Heart right ventricle (tissue), 16 donors: ENCODE measurements around the gene XPO6. TPM values are rescaled to one million over a fixed set of nuclear protein-coding genes. Genes with fewer than 3 reads are reported as not detected.
A peak's percentile ranks its signal among the peaks of the same experiment; 100 is the strongest.

Source experiments
- ATAC-seq, 8 donors: fragments of 200-7000 bp; cut with Tn5 transposase; one replicate each; pipeline ENCODE4 v1.9.1; 2020; ENCODE audit warnings: mild to moderate bottlenecking in 8 of 8, moderate library complexity in 8 of 8, moderate number of reproducible peaks in 1 of 8
- DNase-seq, 2 donors: peaks; one replicate each; pipeline ENCODE4 v3.0.0-alpha.2; 2020
- H3K27ac ChIP-seq, 10 donors: fragments of 200-600 bp; sonication (generic) in 2 of 10; one replicate each; pipeline versions ENCODE4 v1.5.0 to v1.8.0; 2020 to 2022; ENCODE audit warnings: mild to moderate bottlenecking in 3 of 10
- H3K27me3 ChIP-seq, 7 donors: fragments of 200-600 bp; one replicate each; pipeline ENCODE4 v1.8.0; 2021 to 2022; ENCODE audit warnings: mild to moderate bottlenecking in 2 of 7
- H3K36me3 ChIP-seq, 9 donors: fragments of 200-600 bp; sonication (generic) in 1 of 9; one replicate each; pipeline versions ENCODE4 v1.5.0 to v1.8.0; 2020 to 2022; ENCODE audit warnings: mild to moderate bottlenecking in 2 of 9
- H3K4me1 ChIP-seq, 9 donors: fragments of 200-600 bp; sonication (generic) in 1 of 9; one replicate each; pipeline versions ENCODE4 v1.5.0 to v1.8.0; 2020 to 2022; ENCODE audit warnings: mild to moderate bottlenecking in 4 of 9
- H3K4me3 ChIP-seq, 10 donors: fragments of 200-600 bp; sonication (generic) in 2 of 10; one replicate each; pipeline versions ENCODE4 v1.5.0 to v1.8.0; 2020 to 2022; ENCODE audit warnings: mild to moderate bottlenecking in 7 of 10, moderate library complexity in 2 of 10
- H3K9me3 ChIP-seq, 11 donors: fragments of 200-600 bp in 10 of 11; sonication (generic) in 2 of 11; one replicate each; pipeline versions ENCODE4 v1.5.0 to v1.8.0; 2013 to 2022; ENCODE audit warnings: mild to moderate bottlenecking in 2 of 11, control low read depth in 1 of 11, moderate library complexity in 1 of 11
- WGBS, 2 donors: extraction: QIAGEN DNeasy Blood & Tissue Kit; methylation state at CpG; one replicate each; pipeline ENCODE4 v1.1.7; 2013; ENCODE audit warnings: inconsistent platforms in 1 of 2; 5-methylcytosine and 5-hydroxymethylcytosine counted together
- intact Hi-C, 10 donors: fragments of 100-400 bp; cut with DNase I; formaldehyde crosslinking; loops; one replicate each; pipeline versions ENCODE4 v1.11.1 to v1.14.2; 2022
- polyA plus RNA-seq, 2 donors: library from polyadenylated mRNA; stranded (reverse); fragments of 200-250 nt; gene quantifications; one replicate each; pipeline ENCODE4 v1.2.3, GENCODE V29; 2013
- total RNA-seq, 10 donors: library from RNA; stranded (reverse); fragmentation: NEBNext Ultra II Directional in 3 of 10; extraction: Animal tissue kit (Norgen Biotek cat#: 25700) in 3 of 10; gene quantifications; one replicate each; pipeline versions ENCODE4 v1.2.1 to v1.2.4, GENCODE V29; 2021 to 2023
- TF ChIP-seq, protein P1 (sequence below), 9 donors: fragments of 200-600 bp; sonication (generic) in 2 of 9; IDR thresholded peaks; one replicate each; pipeline versions ENCODE4 v1.5.0 to v1.8.0; 2021 to 2022; ENCODE audit warnings: antibody characterized with exemption in 9 of 9, mild to moderate bottlenecking in 5 of 9, moderate library complexity in 1 of 9
- donor health status: Arrhythmogenic right ventricular cardiomyopathy.
- donor health status: ischemic (EF 13 %, LVEDD 7.1; RV severe dilation, severe dysfunction).
- donor health status: healthy with polysubstance abuse.
- donor health status: DM: no; HTN: yes; CAD: no.
- donor health status: DM: no; HTN: no; CAD: no.
- donor health status: ischemic (EF 25% LVEDD 6.9; RV normal size, moderate dysfunction).
- donor health status: ischemic (EF 25% LVEDD 5.7; RV mildly dilated, moderate dysfunction).
- donor health status: healthy.
- donor health status: DM: yes; HTN: yes; CAD: no.
- donor health status: Ischemic cardiomyopathy.
- donor health status: ischemic (EF 35%, LVEDD 5.7; RV mildly dilated, moderate dysfunction).
- donor health status: nonischemic (EF 11% LVEDD 7.7; RV severe dilation, severe dysfunction).
- donor health status: DM: yes; HTN: yes; CAD: no.
- donor health status: PGD.
- donor health status: ischemic (EF 29% LVEDD 5.4; RV normal size, mild dysfunction).
- donor health status: nonischemic (EF 23%, LVEDD 6.1; RV moderate dilation, normal function).

Gene XPO6
- total and polyA plus RNA-seq, 12 donors = 22.1 to 41.8 (median 29.3) TPM

DNA sequence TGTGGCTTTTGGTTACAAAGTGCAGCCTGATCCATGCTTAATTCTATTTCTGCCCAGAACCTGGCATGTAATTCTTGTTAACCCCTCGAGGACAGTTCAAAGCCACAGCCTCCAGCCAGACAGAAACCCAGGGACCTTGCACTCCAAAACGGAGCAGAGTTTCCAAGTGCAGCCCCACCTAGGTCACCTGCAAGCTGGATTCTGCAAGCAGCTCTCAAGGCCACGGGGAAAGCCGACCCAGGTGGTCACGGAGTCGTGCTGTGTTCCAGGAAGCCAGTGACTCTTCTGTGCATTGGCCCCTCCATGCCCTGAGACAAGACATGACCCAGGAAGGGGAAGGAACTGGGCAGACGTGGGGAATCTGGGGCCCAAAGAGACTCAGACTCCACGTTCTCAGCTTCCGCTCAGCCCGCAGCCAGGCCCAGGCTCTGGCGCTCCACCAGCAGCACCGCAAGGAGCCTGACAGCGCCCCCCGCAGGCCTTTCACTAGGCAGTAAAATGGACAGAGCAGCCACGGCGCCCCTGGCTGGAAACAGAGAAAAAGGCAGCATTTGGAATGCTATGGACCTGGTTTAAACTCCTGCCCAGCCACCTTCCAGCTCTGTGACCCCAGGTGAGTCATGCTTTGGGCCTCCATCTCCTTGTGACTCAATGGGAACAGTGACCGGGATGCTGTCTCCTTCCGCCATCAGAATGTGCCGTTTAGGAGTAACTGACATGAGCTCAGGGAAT lies 121.0 kb downstream of the XPO6 start:
- 74 to 77% methylated on average over 19 of the region's 19 CpGs for WGBS, 2 donors
- ATAC-seq = no peak

DNA sequence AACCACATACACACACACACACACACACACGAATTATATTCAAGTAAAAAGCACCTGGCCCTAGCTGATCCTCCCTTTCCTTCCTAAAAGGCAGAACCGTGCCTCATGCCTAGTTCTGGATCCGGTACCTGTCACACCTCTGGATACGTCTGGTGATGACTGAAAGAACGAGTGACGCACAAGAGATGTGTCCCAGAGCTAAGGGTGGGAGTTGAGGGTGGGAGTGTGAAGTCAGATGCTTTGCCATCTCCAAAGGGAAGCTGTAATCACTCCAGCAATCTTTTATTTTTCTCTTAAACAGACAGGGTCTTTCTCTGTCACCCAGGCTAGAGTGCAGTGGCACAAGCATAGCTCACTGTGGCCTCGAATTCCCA lies 121.8 kb downstream of the XPO6 start:
- Histone ChIP-seq H3K4me1 (no peaks in the 10 kb centered on the region), H3K27ac (no peak overlapping the region), H3K27me3 (peaks cover 0 to 4% (median 0%) of the 10 kb centered on the region in 7 donors), H3K4me3 (no peak overlapping the region), H3K36me3 (no peaks in the 10 kb centered on the region), H3K9me3 (no peaks in the 10 kb centered on the region)
- ATAC-seq (no peak), DNase-seq (no peak)
- TF ChIP-seq, protein P1, sequence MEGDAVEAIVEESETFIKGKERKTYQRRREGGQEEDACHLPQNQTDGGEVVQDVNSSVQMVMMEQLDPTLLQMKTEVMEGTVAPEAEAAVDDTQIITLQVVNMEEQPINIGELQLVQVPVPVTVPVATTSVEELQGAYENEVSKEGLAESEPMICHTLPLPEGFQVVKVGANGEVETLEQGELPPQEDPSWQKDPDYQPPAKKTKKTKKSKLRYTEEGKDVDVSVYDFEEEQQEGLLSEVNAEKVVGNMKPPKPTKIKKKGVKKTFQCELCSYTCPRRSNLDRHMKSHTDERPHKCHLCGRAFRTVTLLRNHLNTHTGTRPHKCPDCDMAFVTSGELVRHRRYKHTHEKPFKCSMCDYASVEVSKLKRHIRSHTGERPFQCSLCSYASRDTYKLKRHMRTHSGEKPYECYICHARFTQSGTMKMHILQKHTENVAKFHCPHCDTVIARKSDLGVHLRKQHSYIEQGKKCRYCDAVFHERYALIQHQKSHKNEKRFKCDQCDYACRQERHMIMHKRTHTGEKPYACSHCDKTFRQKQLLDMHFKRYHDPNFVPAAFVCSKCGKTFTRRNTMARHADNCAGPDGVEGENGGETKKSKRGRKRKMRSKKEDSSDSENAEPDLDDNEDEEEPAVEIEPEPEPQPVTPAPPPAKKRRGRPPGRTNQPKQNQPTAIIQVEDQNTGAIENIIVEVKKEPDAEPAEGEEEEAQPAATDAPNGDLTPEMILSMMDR (IDR thresholded peaks at IDR 0.05) = no peak
- 72 to 77% methylated on average over 7 of the region's 7 CpGs for WGBS, 2 donors
- intact Hi-C loops = loop anchor here in 2 of 10 donors (5.0 to 10.0 kb wide), 2 partner anchors 47 to 65 kb away; no protein-coding TSS in a partner anchor

More for the DNA sequence above, 121.0 kb downstream of the XPO6 start:
- TF ChIP-seq, protein P1 (IDR thresholded peaks at IDR 0.05) = peak in 1 of 9 donors; percentile 8
- DNase-seq = no peak
- no peak overlapping the region for H3K27ac ChIP-seq
- H3K36me3 ChIP-seq = no peaks in the 10 kb centered on the region
- H3K4me1 ChIP-seq = no peaks in the 10 kb centered on the region
- H3K27me3 ChIP-seq = no peaks in the 10 kb centered on the region
- H3K4me3 ChIP-seq = no peak overlapping the region
- intact Hi-C loops = loop anchor here in 1 of 10 donors (5.0 kb wide), 1 partner anchor 46 kb away; no protein-coding TSS in a partner anchor
- H3K9me3 ChIP-seq = no peaks in the 10 kb centered on the region

DNA sequence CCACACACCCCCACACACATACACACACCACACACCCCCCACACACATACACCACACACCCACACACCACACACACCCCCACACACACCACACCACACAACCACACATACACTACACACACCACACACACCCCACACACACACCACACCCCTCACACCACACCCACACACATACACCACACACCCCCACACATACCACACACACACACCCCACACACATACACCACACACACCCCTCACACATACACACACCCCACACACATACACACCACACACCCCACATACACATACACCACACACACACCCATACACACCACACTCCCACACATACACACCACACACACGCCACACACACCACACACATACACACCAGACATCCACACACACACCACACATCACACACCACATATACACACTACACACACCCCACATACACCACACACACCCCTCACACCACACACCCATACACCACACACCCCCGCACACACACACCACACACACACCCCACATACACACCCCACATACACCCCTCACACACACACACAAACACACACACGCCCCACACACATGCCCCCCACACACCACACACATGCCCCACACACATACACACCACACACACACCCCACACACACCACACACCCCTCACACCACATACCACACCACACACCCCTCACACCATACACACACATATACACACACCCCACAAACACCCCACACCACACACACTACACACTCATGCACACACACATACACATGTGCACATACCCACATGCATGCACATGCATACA lies 122.4 kb downstream of the XPO6 start:
- no peaks in the 10 kb centered on the region for H3K9me3 ChIP-seq
- no peak overlapping the region for H3K4me3 ChIP-seq
- DNase-seq (no peak), ATAC-seq (no peak)
- H3K27me3 ChIP-seq = peaks cover 0 to 4% (median 0%) of the 10 kb centered on the region in 7 donors
- H3K4me1 ChIP-seq = no peaks in the 10 kb centered on the region
- no peaks in the 10 kb centered on the region for H3K36me3 ChIP-seq
- TF ChIP-seq, protein P1 (IDR thresholded peaks at IDR 0.05) = no peak
- H3K27ac ChIP-seq = no peak overlapping the region
- intact Hi-C loops = loop anchor here in 1 of 10 donors (10.0 kb wide), 1 partner anchor 65 kb away; no protein-coding TSS in a partner anchor
- WGBS, 2 donors = 97 to 98% methylated on average over 3 of the region's 3 CpGs

DNA sequence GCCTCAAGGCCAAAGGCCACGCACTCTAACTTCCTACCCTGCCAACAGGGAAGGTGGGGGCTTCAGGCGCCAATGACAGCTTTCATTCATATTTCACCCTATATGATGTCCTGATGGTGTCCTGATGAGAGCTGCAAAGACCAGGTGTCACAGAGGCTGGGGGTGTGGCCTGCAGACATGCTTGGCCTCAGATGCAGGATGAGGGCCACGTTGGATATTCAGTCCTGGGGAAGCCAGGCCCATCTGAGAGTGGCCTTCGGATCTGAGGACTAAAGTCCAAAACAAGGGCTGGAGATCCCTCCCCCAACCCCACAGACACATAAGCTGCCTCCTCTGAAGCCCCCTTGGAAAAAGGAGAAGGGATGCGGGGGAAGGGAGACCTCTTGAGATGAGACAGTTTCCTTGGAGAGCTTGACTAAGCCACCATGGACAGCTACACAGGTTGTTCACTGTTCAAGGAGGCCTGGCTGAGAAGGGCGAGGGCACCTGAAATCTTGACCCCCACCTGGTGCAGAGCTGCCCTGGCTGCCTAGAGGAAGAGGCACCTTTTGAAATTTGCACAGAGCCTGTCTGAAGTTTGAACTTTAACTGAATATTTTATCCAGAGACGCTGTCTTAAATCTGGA lies 124.0 kb downstream of the XPO6 start:
- H3K4me3 ChIP-seq = no peak overlapping the region
- H3K27ac ChIP-seq = no peak overlapping the region
- H3K4me1 ChIP-seq = no peaks in the 10 kb centered on the region
- peaks cover 0 to 4% (median 0%) of the 10 kb centered on the region in 7 donors for H3K27me3 ChIP-seq
- TF ChIP-seq, protein P1 (IDR thresholded peaks at IDR 0.05) = no peak
- ATAC-seq (no peak), DNase-seq (no peak)
- intact Hi-C loops = loop anchor here in 1 of 10 donors (10.0 kb wide), 1 partner anchor 63 kb away; no protein-coding TSS in a partner anchor
- no peaks in the 10 kb centered on the region for H3K9me3 ChIP-seq
- H3K36me3 ChIP-seq = no peaks in the 10 kb centered on the region
- 86 to 88% methylated on average over 7 of the region's 7 CpGs for WGBS, 2 donors
